ENCODE data around the gene RGS5.
"Not testable (repeated sequence)": the region's sequence is repeated elsewhere in the genome, so short reads cannot be mapped to it uniquely, and the experiment has no call there.

The RGS5 gene
- total RNA-seq = 0.54 to 0.83 (median 0.77) reads per million in 4 donors

GRCh38 chr1:163202833-163203451 lies at the start of gene RGS5:
Gene RGS5 (minus strand): TSS chr1:163202916. CDS start chr1:163202835, 81 bp downstream.
- DNase-seq = no peak

- DNase-seq = no peak
These were observed 47.8 kb upstream of the RGS5 start for GRCh38 chr1:163250382-163250974.

- no peak for DNase-seq
These were observed 45.3 kb upstream of the RGS5 start for GRCh38 chr1:163248064-163248463.

- DNase-seq = not testable (repeated sequence)
These were observed 41.9 kb upstream of the RGS5 start for GRCh38 chr1:163244648-163245047.

- DNase-seq = no peak
These were observed 39.0 kb upstream of the RGS5 start for GRCh38 chr1:163241746-163242145.

- DNase-seq = no peak
These were observed 38.0 kb upstream of the RGS5 start for GRCh38 chr1:163240705-163241104.

- DNase-seq = not testable (repeated sequence)
These were observed 30.9 kb upstream of the RGS5 start for GRCh38 chr1:163233643-163234042.

- no peak for DNase-seq
These were observed 28.7 kb upstream of the RGS5 start for GRCh38 chr1:163231385-163231784.

- DNase-seq = no peak
These were observed 28.1 kb upstream of the RGS5 start for GRCh38 chr1:163230827-163231226.

- not testable (repeated sequence) for DNase-seq
These were observed 25.6 kb upstream of the RGS5 start for GRCh38 chr1:163228271-163228670.

GRCh38 chr1:163227126-163227525 lies 24.4 kb upstream of the RGS5 start:
- DNase-seq = no peak

- DNase-seq = no peak
These were observed 10.9 kb upstream of the RGS5 start for GRCh38 chr1:163213626-163214025.

GRCh38 chr1:163211667-163212066 lies 9.0 kb upstream of the RGS5 start:
- DNase-seq = no peak

- DNase-seq = no peak
These were observed 2.8 kb upstream of the RGS5 start for GRCh38 chr1:163205513-163205912.

- no peak for DNase-seq
These were observed 845 bp upstream of the RGS5 start for GRCh38 chr1:163203561-163203960.

- DNase-seq = no peak
These were observed 810 bp downstream of the RGS5 start for GRCh38 chr1:163201906-163202305.

GRCh38 chr1:163197022-163197421 lies 5.7 kb downstream of the RGS5 start:
- no peak for DNase-seq

GRCh38 chr1:163196449-163196787 lies 6.3 kb downstream of the RGS5 start:
- no peak for DNase-seq

GRCh38 chr1:163195728-163196448 lies 6.8 kb downstream of the RGS5 start:
- no peak for DNase-seq

- DNase-seq = no peak
These were observed 11.4 kb downstream of the RGS5 start for GRCh38 chr1:163191301-163191700.

- DNase-seq = no peak
These were observed 13.8 kb downstream of the RGS5 start for GRCh38 chr1:163188947-163189346.

- DNase-seq = no peak
These were observed 14.9 kb downstream of the RGS5 start for GRCh38 chr1:163187849-163188248.

- DNase-seq = no peak
These were observed 15.9 kb downstream of the RGS5 start for GRCh38 chr1:163186862-163187261.

GRCh38 chr1:163182330-163182949 lies 20.3 kb downstream of the RGS5 start:
- DNase-seq = no peak

All from T-helper 1 cell (primary cell).